GM12878 (cell line): Measurements from ENCODE around the gene TMEM255A. TPM values are rescaled to one million over a fixed set of nuclear protein-coding genes. Genes with fewer than 3 reads are reported as not detected.

ENCODE experiments used
- ATAC-seq: fragments of 200-7000 bp; cut with Tn5 transposase; 3 replicates; pipeline ENCODE4 v1.9.1; 2020; ENCODE audit warnings: mild to moderate bottlenecking, moderate library complexity
- BruUV-seq: library from RNA; stranded (reverse); fragments of 400-500 nt; replicated peaks from 2 replicates; lab custom pipeline; 2021; lab: Mats Ljungman, UMichigan
- CTCF ChIA-PET: fragments of 300-600 bp; sonication (Branson Sonifier 250); formaldehyde crosslinking; extraction: SDS; loops from one replicate; lab custom pipeline; 2021; ENCODE audit warnings: inconsistent platforms; lab: Yijun Ruan, JAX
- POLR2A ChIA-PET: fragments of 350-600 bp; formaldehyde crosslinking; extraction: SDS; loops from one replicate; lab custom pipeline; 2021; ENCODE audit warnings: inconsistent platforms; lab: Charles Lee
- RAD21 ChIA-PET: fragments of 300-600 bp; sonication (Branson Sonifier 250); formaldehyde crosslinking; loops from one replicate; lab custom pipeline; 2023; ENCODE audit warnings: antibody characterized with exemption; ENCODE audit not compliant: unreplicated experiment; lab: Charles Lee
- SMC1A ChIA-PET: fragments of 300-600 bp; sonication (Branson Sonifier 250); formaldehyde crosslinking; loops from one replicate; lab custom pipeline; 2023; ENCODE audit not compliant: unreplicated experiment, uncharacterized antibody; lab: Charles Lee
- DNase-seq: peaks from one replicate; pipeline ENCODE4 v3.0.0-alpha.2; 2011; ENCODE audit warnings: low read depth, low spot score
- FAIRE-seq: peaks from 3 replicates; lab custom pipeline; 2011; peaks lifted over from hg19 to GRCh38; lab: Jason Lieb, UNC
- H2AFZ ChIP-seq: 2 replicates; pipeline ENCODE4 v1.6.0; 2011; ENCODE audit warnings: low read depth, low read length, control low read depth; ENCODE audit not compliant: control insufficient read depth
- H3K27ac ChIP-seq: 2 replicates; pipeline ENCODE4 v1.5.1; 2011; ENCODE audit warnings: control low read depth; ENCODE audit not compliant: control insufficient read depth, insufficient read depth
- H3K27me3 ChIP-seq, 2 experiments: replicated peaks in 1 of 2; 2 replicates each; pipeline versions ENCODE4 v1.6.0 to v1.6.1; 2011; ENCODE audit warnings: low read length in 1 of 2; ENCODE audit not compliant: control insufficient read depth in 2 of 2, insufficient read depth in 2 of 2
- H3K36me3 ChIP-seq, 2 experiments: 2 replicates each; pipeline ENCODE4 v1.5.1; 2011; ENCODE audit warnings: low read length in 1 of 2; ENCODE audit not compliant: control insufficient read depth in 2 of 2, insufficient read depth in 2 of 2
- H3K4me1 ChIP-seq: 2 replicates; pipeline ENCODE4 v1.6.1; 2011; ENCODE audit warnings: mild to moderate bottlenecking, low read length, moderate library complexity, mixed read lengths; ENCODE audit not compliant: control insufficient read depth, insufficient read depth
- H3K4me2 ChIP-seq: 2 replicates; pipeline ENCODE4 v1.6.0; 2011; ENCODE audit warnings: control low read depth; ENCODE audit not compliant: control insufficient read depth, insufficient read depth
- H3K4me3 ChIP-seq: fragments of 200-600 bp; sonication (generic); 2 replicates; pipeline ENCODE4 v1.5.1; 2016
- H3K79me2 ChIP-seq: 2 replicates; pipeline ENCODE4 v1.6.0; 2011; ENCODE audit warnings: low read length; ENCODE audit not compliant: control insufficient read depth, insufficient read depth
- H3K9ac ChIP-seq: 2 replicates; pipeline ENCODE4 v1.8.0; 2011; ENCODE audit warnings: low read length, control low read depth, mixed read lengths; ENCODE audit not compliant: control insufficient read depth, insufficient read depth
- H3K9me3 ChIP-seq: replicated peaks from 3 replicates; pipeline ENCODE4 v1.5.1; 2011; ENCODE audit warnings: mild to moderate bottlenecking, low read length; ENCODE audit not compliant: control insufficient read depth, insufficient read depth
- H4K20me1 ChIP-seq: 2 replicates; pipeline ENCODE4 v1.6.0; 2011; ENCODE audit not compliant: control insufficient read depth, insufficient read depth
- CBX3 ChIP-seq: fragments of 200-600 bp; sonication (generic); IDR thresholded peaks from 2 replicates; pipeline ENCODE4 v1.6.1; 2016; ENCODE audit warnings: low read depth, borderline replicate concordance
- ESRRA ChIP-seq: IDR thresholded peaks from 2 replicates; pipeline ENCODE4 v1.6.1; 2012; ENCODE audit warnings: mild to moderate bottlenecking, low read length, improper control_type of control experiment
- NRF1 ChIP-seq: conservative IDR thresholded peaks from 2 replicates; pipeline ENCODE4 v1.6.1; 2011; ENCODE audit warnings: mild to moderate bottlenecking, low read depth, low read length, improper control_type of control experiment
- RELB ChIP-seq: fragments of 450-650 bp; IDR thresholded peaks from 2 replicates; pipeline ENCODE4 v1.6.1; 2017; ENCODE audit warnings: low read depth, mild to moderate bottlenecking, moderate library complexity
- STAT3 ChIP-seq: IDR thresholded peaks from 2 replicates; pipeline ENCODE4 v1.6.1; 2011; ENCODE audit warnings: low read depth, low read length, improper control_type of control experiment
- YY1 ChIP-seq: IDR thresholded peaks from 2 replicates; pipeline ENCODE4 v1.6.1; 2011; ENCODE audit warnings: low read depth, mild to moderate bottlenecking, low read length
- in situ Hi-C: fragments of 300-500 bp; cut with MboI; formaldehyde crosslinking; loops from 9 replicates; pipeline ENCODE4 v1.14.3; 2018; ENCODE audit warnings: mixed read lengths
- intact Hi-C: fragments of 100-400 bp; cut with micrococcal nuclease; formaldehyde crosslinking; loops from one replicate; pipeline ENCODE4 v1.14.2; 2022; ENCODE audit not compliant: unreplicated experiment
- polyA plus RNA-seq, 11 experiments: library from polyadenylated mRNA; depleted of rRNA in 4 of 11; unstranded in 6 of 11; stranded (reverse) in 5 of 11; fragments of >200 nt; fragmentation: Nextera tagmentation in 4 of 11; fragmentation: Illumina TruSeq in 1 of 11; extraction: Ambion mirVana in 4 of 11; extraction: Trizol in 1 of 11; gene quantifications; 1 replicate in 1 of 11; 2 replicates in 10 of 11; pipeline versions ENCODE4 v1.2.1 to v1.2.3, GENCODE V29; 2011 to 2016; ENCODE audit warnings: inconsistent platforms in 2 of 11, missing spikeins in 2 of 11, low read depth in 1 of 11
- total RNA-seq, 4 experiments: library from RNA; depleted of rRNA in 3 of 4; stranded (reverse); fragments of >200 nt in 3 of 4; fragmentation: Illumina TruSeq in 1 of 4; extraction: Trizol in 1 of 4; gene quantifications; 2 replicates each; pipeline versions ENCODE4 v1.2.1 to v1.2.3, GENCODE V29; 2013 to 2021
- TF ChIP-seq, protein P1 (sequence below): IDR thresholded peaks from 2 replicates; pipeline ENCODE4 v1.6.1; 2012; ENCODE audit warnings: improper control_type of control experiment, low read depth, low read length; ENCODE audit not compliant: insufficient replicate concordance

The TMEM255A gene
- total and polyA plus RNA-seq, 10 of the 15 experiments (the other 5 are each of a cell fraction or from before 2014, with no cell fraction given), result 0.90 to 5.4 (median 1.3) TPM

DNA sequence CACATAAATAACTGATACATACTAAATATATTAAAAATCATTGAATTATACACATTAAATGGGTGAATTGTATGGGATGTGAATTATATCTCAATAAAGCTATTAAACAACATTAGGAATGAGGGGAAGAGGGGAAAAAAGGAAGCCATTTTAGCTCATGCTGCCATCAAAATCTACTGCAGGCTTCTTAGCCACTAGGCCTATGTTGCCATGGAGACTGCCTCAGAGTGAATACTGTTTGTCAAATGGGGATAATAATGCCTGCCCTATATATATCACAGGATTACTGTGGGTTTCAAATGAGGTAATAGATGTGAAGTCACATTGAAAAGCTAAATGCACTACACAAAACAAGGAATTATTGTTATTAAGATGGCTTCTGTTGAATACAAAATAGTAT, 21.2 kb downstream of the TMEM255A start:
- no peaks in the 10 kb centered on the region for H3K36me3 ChIP-seq
- H3K4me2 ChIP-seq, result no peak overlapping the region
- BruUV-seq, result no TSS peak
- no peaks in the 10 kb centered on the region for H3K79me2 ChIP-seq
- SMC1A ChIA-PET, result interaction anchor here (0.6 to 1.7 kb wide), 3 partner anchors 12 to 40 kb away, joined by 3 to 4 read pairs (median 4); partner anchors contain the start of gene ZBTB33
- no peaks in the 10 kb centered on the region; the same call in 2 of the 3 replicates for H3K9me3 ChIP-seq
- no peak overlapping the region for H3K4me3 ChIP-seq
- intact Hi-C loops, result no loop called here
- H3K4me1 ChIP-seq, result peaks cover 18% of the 10 kb centered on the region
- FAIRE-seq, result no peak
- H4K20me1 ChIP-seq, result no peaks in the 10 kb centered on the region
- TF ChIP-seq CBX3, result no peak
- no peak for TF ChIP-seq RELB
- no peak for TF ChIP-seq ESRRA
- TF ChIP-seq, protein P1, sequence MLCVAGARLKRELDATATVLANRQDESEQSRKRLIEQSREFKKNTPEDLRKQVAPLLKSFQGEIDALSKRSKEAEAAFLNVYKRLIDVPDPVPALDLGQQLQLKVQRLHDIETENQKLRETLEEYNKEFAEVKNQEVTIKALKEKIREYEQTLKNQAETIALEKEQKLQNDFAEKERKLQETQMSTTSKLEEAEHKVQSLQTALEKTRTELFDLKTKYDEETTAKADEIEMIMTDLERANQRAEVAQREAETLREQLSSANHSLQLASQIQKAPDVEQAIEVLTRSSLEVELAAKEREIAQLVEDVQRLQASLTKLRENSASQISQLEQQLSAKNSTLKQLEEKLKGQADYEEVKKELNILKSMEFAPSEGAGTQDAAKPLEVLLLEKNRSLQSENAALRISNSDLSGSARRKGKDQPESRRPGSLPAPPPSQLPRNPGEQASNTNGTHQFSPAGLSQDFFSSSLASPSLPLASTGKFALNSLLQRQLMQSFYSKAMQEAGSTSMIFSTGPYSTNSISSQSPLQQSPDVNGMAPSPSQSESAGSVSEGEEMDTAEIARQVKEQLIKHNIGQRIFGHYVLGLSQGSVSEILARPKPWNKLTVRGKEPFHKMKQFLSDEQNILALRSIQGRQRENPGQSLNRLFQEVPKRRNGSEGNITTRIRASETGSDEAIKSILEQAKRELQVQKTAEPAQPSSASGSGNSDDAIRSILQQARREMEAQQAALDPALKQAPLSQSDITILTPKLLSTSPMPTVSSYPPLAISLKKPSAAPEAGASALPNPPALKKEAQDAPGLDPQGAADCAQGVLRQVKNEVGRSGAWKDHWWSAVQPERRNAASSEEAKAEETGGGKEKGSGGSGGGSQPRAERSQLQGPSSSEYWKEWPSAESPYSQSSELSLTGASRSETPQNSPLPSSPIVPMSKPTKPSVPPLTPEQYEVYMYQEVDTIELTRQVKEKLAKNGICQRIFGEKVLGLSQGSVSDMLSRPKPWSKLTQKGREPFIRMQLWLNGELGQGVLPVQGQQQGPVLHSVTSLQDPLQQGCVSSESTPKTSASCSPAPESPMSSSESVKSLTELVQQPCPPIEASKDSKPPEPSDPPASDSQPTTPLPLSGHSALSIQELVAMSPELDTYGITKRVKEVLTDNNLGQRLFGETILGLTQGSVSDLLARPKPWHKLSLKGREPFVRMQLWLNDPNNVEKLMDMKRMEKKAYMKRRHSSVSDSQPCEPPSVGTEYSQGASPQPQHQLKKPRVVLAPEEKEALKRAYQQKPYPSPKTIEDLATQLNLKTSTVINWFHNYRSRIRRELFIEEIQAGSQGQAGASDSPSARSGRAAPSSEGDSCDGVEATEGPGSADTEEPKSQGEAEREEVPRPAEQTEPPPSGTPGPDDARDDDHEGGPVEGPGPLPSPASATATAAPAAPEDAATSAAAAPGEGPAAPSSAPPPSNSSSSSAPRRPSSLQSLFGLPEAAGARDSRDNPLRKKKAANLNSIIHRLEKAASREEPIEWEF, result no peak
- no peak for TF ChIP-seq STAT3
- no peak for TF ChIP-seq NRF1
- TF ChIP-seq YY1, result peak; percentile 81
- CTCF ChIA-PET, result interaction anchor here (0.8 to 1.3 kb wide), 3 partner anchors 10 to 29 kb away, joined by 3 to 10 read pairs (median 6); no protein-coding TSS in a partner anchor
- no peak overlapping the region for H3K27ac ChIP-seq
- H3K9ac ChIP-seq, result no peak overlapping the region
- no peak for ATAC-seq
- no peak overlapping the region for H2AFZ ChIP-seq
- H3K27me3 ChIP-seq, result no peaks in the 10 kb centered on the region
- in situ Hi-C loops, result no loop called here
- POLR2A ChIA-PET, result interaction anchor here (1.4 to 2.0 kb wide), 2 partner anchors 9 to 11 kb away, joined by 5 to 6 read pairs; no protein-coding TSS in a partner anchor
- RAD21 ChIA-PET, result interaction anchor here (0.9 to 1.7 kb wide), 2 partner anchors 11 to 196 kb away, joined by 3 to 6 read pairs; no protein-coding TSS in a partner anchor
- DNase-seq, result no peak
